Hepatocyte (in vitro differentiated cells): ENCODE data around the gene KIF6. TPM values are rescaled to one million over a fixed set of nuclear protein-coding genes. Genes with fewer than 3 reads are reported as not detected.

Experiments used
- DNase-seq: peaks from one replicate; pipeline ENCODE4 v3.0.0-alpha.2; 2016; ENCODE audit warnings: low spot score
- H2AFZ ChIP-seq: fragments of 200-600 bp; sonication (generic); 2 replicates; pipeline ENCODE4 v1.6.0; 2016; ENCODE audit warnings: antibody characterized with exemption, mild to moderate bottlenecking
- H3K27ac ChIP-seq: fragments of 200-600 bp; sonication (generic); 2 replicates; pipeline ENCODE4 v1.5.1; 2016; ENCODE audit warnings: mild to moderate bottlenecking
- H3K27me3 ChIP-seq: fragments of 200-600 bp; sonication (generic); 2 replicates; pipeline ENCODE4 v1.6.1; 2016
- H3K36me3 ChIP-seq: fragments of 200-600 bp; sonication (generic); replicated peaks from 2 replicates; pipeline ENCODE4 v1.5.1; 2016; ENCODE audit warnings: low read depth; ENCODE audit not compliant: insufficient read depth
- H3K4me1 ChIP-seq: fragments of 200-600 bp; sonication (generic); 2 replicates; pipeline ENCODE4 v1.5.1; 2016; ENCODE audit warnings: mild to moderate bottlenecking, moderate library complexity; ENCODE audit not compliant: insufficient read depth
- H3K4me2 ChIP-seq: fragments of 200-600 bp; sonication (generic); 2 replicates; pipeline ENCODE4 v1.6.0; 2016
- H3K4me3 ChIP-seq: fragments of 200-600 bp; sonication (generic); 2 replicates; pipeline ENCODE4 v1.5.1; 2016; ENCODE audit warnings: mild to moderate bottlenecking
- H3K79me2 ChIP-seq: fragments of 200-600 bp; sonication (generic); 2 replicates; pipeline ENCODE4 v1.6.0; 2017; ENCODE audit warnings: mild to moderate bottlenecking
- H3K9me2 ChIP-seq: fragments of 200-600 bp; sonication (generic); replicated peaks from 2 replicates; pipeline ENCODE4 v1.6.0; 2017; ENCODE audit warnings: mild to moderate bottlenecking; ENCODE audit not compliant: insufficient read depth
- H3K9me3 ChIP-seq: fragments of 200-600 bp; sonication (generic); 2 replicates; pipeline ENCODE4 v1.5.1; 2016; ENCODE audit warnings: low read depth, mild to moderate bottlenecking
- H4K20me1 ChIP-seq: fragments of 200-600 bp; sonication (generic); 2 replicates; pipeline ENCODE4 v1.6.0; 2016; ENCODE audit warnings: mild to moderate bottlenecking; ENCODE audit not compliant: insufficient read depth, poor library complexity, severe bottlenecking
- EZH2 ChIP-seq: fragments of 200-600 bp; sonication (generic); IDR thresholded peaks from 2 replicates; pipeline ENCODE4 v1.6.1; 2016; ENCODE audit warnings: antibody characterized with exemption, mild to moderate bottlenecking, borderline replicate concordance
- EZH2phosphoT487 ChIP-seq: fragments of 200-600 bp; sonication (generic); IDR thresholded peaks from one replicate; pipeline ENCODE4 v1.6.1; 2018; ENCODE audit warnings: antibody characterized with exemption, mild to moderate bottlenecking, low read depth, moderate library complexity; ENCODE audit not compliant: unreplicated experiment, severe bottlenecking
- WGBS: methylation state at CpG from one replicate; pipeline ENCODE4 v1.1.6; 2016; ENCODE audit warnings: low lambda C conversion rate; ENCODE audit errors: missing lambda C conversion rate; 5-methylcytosine and 5-hydroxymethylcytosine counted together
- polyA plus RNA-seq: library from polyadenylated mRNA; unstranded; fragments of >200 nt; fragmentation: Nextera tagmentation; extraction: Ambion mirVana; gene quantifications from 2 replicates; pipeline ENCODE4 v1.2.1, GENCODE V29; 2016
- total RNA-seq: library from RNA; depleted of rRNA; stranded (reverse); fragments of >200 nt; gene quantifications from 2 replicates; pipeline ENCODE4 v1.2.3, GENCODE V29; 2014
- TF ChIP-seq, protein P1 (sequence below): fragments of 200-600 bp; sonication (generic); IDR thresholded peaks from 2 replicates; pipeline ENCODE4 v1.5.1; 2016; ENCODE audit warnings: antibody characterized with exemption, mild to moderate bottlenecking; ENCODE audit not compliant: poor library complexity

The KIF6 gene
- total and polyA plus RNA-seq, 2 experiments from 2014 or later: 0.87 to 2.3 TPM

DNA sequence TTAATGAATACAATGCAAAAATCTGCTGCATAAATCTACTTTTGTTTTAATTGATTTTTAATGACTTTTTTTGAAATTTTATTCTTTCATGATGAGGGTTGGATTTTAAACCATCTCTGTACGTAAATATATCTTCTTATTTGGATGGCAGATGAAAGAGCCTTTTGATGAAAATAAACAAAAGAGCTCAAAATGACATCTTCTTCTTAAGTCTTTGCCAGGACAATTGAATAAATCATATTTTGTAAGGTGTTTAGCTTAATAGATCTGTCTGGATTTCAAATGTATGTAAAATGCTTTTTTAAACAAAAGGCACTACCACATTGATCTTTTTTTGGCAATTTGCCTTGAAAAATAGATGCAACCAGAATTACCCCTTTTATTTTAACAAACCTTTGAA lies 39.3 kb downstream of the KIF6 start:
- Histone ChIP-seq H3K4me1 (no peaks in the 10 kb centered on the region), H3K4me3 (no peak overlapping the region), H3K4me2 (no peak overlapping the region), H3K27me3 (no peaks in the 10 kb centered on the region), H4K20me1 (no peaks in the 10 kb centered on the region), H3K27ac (no peak overlapping the region), H3K9me3 (no peaks in the 10 kb centered on the region), H2AFZ (no peak overlapping the region), H3K36me3 (no peaks in the 10 kb centered on the region), H3K79me2 (no peaks in the 10 kb centered on the region), H3K9me2 (no peaks in the 10 kb centered on the region)
- TF ChIP-seq, protein P1, sequence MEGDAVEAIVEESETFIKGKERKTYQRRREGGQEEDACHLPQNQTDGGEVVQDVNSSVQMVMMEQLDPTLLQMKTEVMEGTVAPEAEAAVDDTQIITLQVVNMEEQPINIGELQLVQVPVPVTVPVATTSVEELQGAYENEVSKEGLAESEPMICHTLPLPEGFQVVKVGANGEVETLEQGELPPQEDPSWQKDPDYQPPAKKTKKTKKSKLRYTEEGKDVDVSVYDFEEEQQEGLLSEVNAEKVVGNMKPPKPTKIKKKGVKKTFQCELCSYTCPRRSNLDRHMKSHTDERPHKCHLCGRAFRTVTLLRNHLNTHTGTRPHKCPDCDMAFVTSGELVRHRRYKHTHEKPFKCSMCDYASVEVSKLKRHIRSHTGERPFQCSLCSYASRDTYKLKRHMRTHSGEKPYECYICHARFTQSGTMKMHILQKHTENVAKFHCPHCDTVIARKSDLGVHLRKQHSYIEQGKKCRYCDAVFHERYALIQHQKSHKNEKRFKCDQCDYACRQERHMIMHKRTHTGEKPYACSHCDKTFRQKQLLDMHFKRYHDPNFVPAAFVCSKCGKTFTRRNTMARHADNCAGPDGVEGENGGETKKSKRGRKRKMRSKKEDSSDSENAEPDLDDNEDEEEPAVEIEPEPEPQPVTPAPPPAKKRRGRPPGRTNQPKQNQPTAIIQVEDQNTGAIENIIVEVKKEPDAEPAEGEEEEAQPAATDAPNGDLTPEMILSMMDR: no peak
- TF ChIP-seq EZH2: no peak
- no peak for TF ChIP-seq EZH2phosphoT487
- no peak for DNase-seq
- WGBS: 79% methylated on average over 1 of the region's 1 CpG

DNA sequence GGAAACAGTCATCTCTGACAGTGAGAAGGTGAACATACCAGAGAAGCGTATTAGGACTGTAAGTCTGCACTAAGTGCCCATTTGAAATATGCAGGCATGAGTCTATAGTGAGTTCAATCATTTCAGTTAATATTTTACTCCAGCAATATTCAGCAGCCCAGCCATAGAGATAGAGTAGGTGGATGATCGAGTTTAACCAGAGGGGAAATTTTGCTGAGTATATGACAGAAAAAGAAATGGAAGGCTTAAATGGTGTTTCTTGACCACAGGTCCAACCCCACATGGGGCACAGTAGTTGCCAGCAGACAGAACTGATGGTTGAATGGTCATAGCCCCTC lies 39.8 kb downstream of the KIF6 start:
- Histone ChIP-seq H2AFZ (no peak overlapping the region), H3K4me2 (no peak overlapping the region), H3K9me3 (no peaks in the 10 kb centered on the region), H3K27me3 (no peaks in the 10 kb centered on the region), H3K36me3 (no peaks in the 10 kb centered on the region), H3K79me2 (no peaks in the 10 kb centered on the region), H3K9me2 (no peaks in the 10 kb centered on the region), H3K4me1 (no peaks in the 10 kb centered on the region), H3K27ac (no peak overlapping the region), H3K4me3 (no peak overlapping the region), H4K20me1 (no peaks in the 10 kb centered on the region)
- 87% methylated on average over 2 of the region's 2 CpGs for WGBS
- DNase-seq: no peak
- TF ChIP-seq, protein P1: no peak
- TF ChIP-seq EZH2 (no peak), EZH2phosphoT487 (no peak)

- no peak overlapping the region for H3K4me3 ChIP-seq
- TF ChIP-seq EZH2 (no peak), EZH2phosphoT487 (no peak)
- TF ChIP-seq, protein P1: no peak
- H3K9me3 ChIP-seq: no peaks in the 10 kb centered on the region
- no peaks in the 10 kb centered on the region for H3K36me3 ChIP-seq
- no peaks in the 10 kb centered on the region for H4K20me1 ChIP-seq
- no peaks in the 10 kb centered on the region for H3K9me2 ChIP-seq
- no peaks in the 10 kb centered on the region for H3K79me2 ChIP-seq
- H3K27ac ChIP-seq: no peak overlapping the region
- no peaks in the 10 kb centered on the region for H3K4me1 ChIP-seq
- WGBS: 70% methylated on average over 3 of the region's 3 CpGs
- no peak overlapping the region for H2AFZ ChIP-seq
- H3K27me3 ChIP-seq: no peaks in the 10 kb centered on the region
- H3K4me2 ChIP-seq: no peak overlapping the region
- no peak for DNase-seq
Measured at GRCh38 chr6:39684790-39685488, 40.3 kb downstream of the KIF6 start.
